Endothelial cell of umbilical vein (primary cell): ENCODE data around the gene MKNK1. TPM values are rescaled to one million over a fixed set of nuclear protein-coding genes. Genes with fewer than 3 reads are reported as not detected.

Source experiments
- BruUV-seq: library from RNA; stranded (reverse); fragments of 400-500 nt; replicated peaks from 2 replicates; lab custom pipeline; 2021; lab: Mats Ljungman, UMichigan
- CTCF ChIA-PET: fragments of 300-600, 350-600 bp; sonication (Branson Sonifier 250); formaldehyde crosslinking; loops from one replicate; lab custom pipeline; 2021; ENCODE audit warnings: antibody characterized with exemption, inconsistent platforms; lab: Charles Lee
- POLR2A ChIA-PET: fragments of 300-600, 350-600 bp; sonication (Branson Sonifier 250); formaldehyde crosslinking; loops from one replicate; lab custom pipeline; 2021; ENCODE audit warnings: antibody characterized with exemption, inconsistent platforms; lab: Charles Lee
- DNase-seq: peaks from one replicate; pipeline ENCODE4 v3.0.0-alpha.2; 2011; ENCODE audit warnings: low read depth, low spot score
- FAIRE-seq: peaks from 2 replicates; lab custom pipeline; 2011; peaks lifted over from hg19 to GRCh38; lab: Jason Lieb, UNC
- H2AFZ ChIP-seq: 2 replicates; pipeline ENCODE4 v1.6.0; 2012; ENCODE audit warnings: low read depth, low read length, control low read depth, inconsistent platforms
- H3K27ac ChIP-seq: 2 replicates; pipeline ENCODE4 v1.5.1; 2011; ENCODE audit warnings: low read depth, mild to moderate bottlenecking, control low read depth, low read length, moderate library complexity; ENCODE audit not compliant: insufficient read depth
- H3K27me3 ChIP-seq, 2 experiments: 2 replicates each; pipeline versions ENCODE4 v1.6.0 to v1.6.1; 2011; ENCODE audit warnings: low read length in 2 of 2, mixed read lengths in 1 of 2; ENCODE audit not compliant: control insufficient read depth in 2 of 2, insufficient read depth in 2 of 2
- H3K36me3 ChIP-seq, 2 experiments: 2 replicates in 1 of 2; 3 replicates in 1 of 2; pipeline ENCODE4 v1.5.1; 2011; ENCODE audit warnings: low read length in 2 of 2, mild to moderate bottlenecking in 1 of 2, moderate library complexity in 1 of 2; ENCODE audit not compliant: control insufficient read depth in 2 of 2, insufficient read depth in 2 of 2; ENCODE audit errors: extremely low read depth in 1 of 2
- H3K4me1 ChIP-seq: 3 replicates; pipeline ENCODE4 v1.5.1; 2011; ENCODE audit warnings: mild to moderate bottlenecking, low read length; ENCODE audit not compliant: control insufficient read depth, insufficient read depth; ENCODE audit errors: extremely low read depth
- H3K4me2 ChIP-seq: 2 replicates; pipeline ENCODE4 v1.6.1; 2011; ENCODE audit warnings: low read length, control low read depth, mixed read lengths; ENCODE audit not compliant: insufficient read depth
- H3K4me3 ChIP-seq, 3 experiments: fragments of 200-600 bp in 1 of 3; sonication (generic), shearing (Covaris generic) in 1 of 3; replicated peaks in 1 of 3; 2 replicates each; pipeline ENCODE4 v1.5.1; 2011 to 2016; ENCODE audit warnings: control low read depth in 3 of 3, low read length in 3 of 3, mild to moderate bottlenecking in 2 of 3, inconsistent platforms in 1 of 3, low read depth in 1 of 3, moderate library complexity in 1 of 3; ENCODE audit not compliant: insufficient read depth in 1 of 3
- H3K79me2 ChIP-seq: 2 replicates; pipeline ENCODE4 v1.6.0; 2012; ENCODE audit warnings: low read length, inconsistent platforms; ENCODE audit not compliant: control insufficient read depth, insufficient read depth
- H3K9ac ChIP-seq: replicated peaks from 2 replicates; pipeline ENCODE3; 2011; ENCODE audit warnings: low read length, control low read depth; ENCODE audit not compliant: insufficient read depth; ENCODE audit errors: extremely low read depth
- H3K9me1 ChIP-seq: replicated peaks from 3 replicates; pipeline ENCODE4 v1.6.0; 2011; ENCODE audit warnings: mild to moderate bottlenecking, low read length; ENCODE audit not compliant: control insufficient read depth, insufficient read depth; ENCODE audit errors: extremely low read depth
- H3K9me3 ChIP-seq: replicated peaks from 2 replicates; pipeline ENCODE4 v1.5.1; 2012; ENCODE audit warnings: low read length, inconsistent platforms; ENCODE audit not compliant: control insufficient read depth, insufficient read depth
- H4K20me1 ChIP-seq: replicated peaks from 2 replicates; pipeline ENCODE3; 2011; ENCODE audit warnings: mild to moderate bottlenecking, low read length; ENCODE audit not compliant: control insufficient read depth, insufficient read depth; ENCODE audit errors: extremely low read depth
- EZH2 ChIP-seq: IDR thresholded peaks from 2 replicates; pipeline ENCODE4 v1.6.1; 2012; ENCODE audit warnings: borderline replicate concordance, low read depth, mild to moderate bottlenecking, moderate library complexity, low read length, inconsistent platforms; ENCODE audit not compliant: severe bottlenecking
- FOS ChIP-seq: IDR thresholded peaks from 2 replicates; pipeline ENCODE4 v1.6.1; 2011; ENCODE audit warnings: mild to moderate bottlenecking, low read length, moderate library complexity, borderline replicate concordance; ENCODE audit not compliant: insufficient read depth
- GATA2 ChIP-seq: IDR thresholded peaks from 2 replicates; pipeline ENCODE4 v1.7.0; 2011; ENCODE audit warnings: low read depth, mild to moderate bottlenecking, moderate library complexity, mixed read lengths, low read length; ENCODE audit not compliant: insufficient read length, insufficient read depth
- JUN ChIP-seq: IDR thresholded peaks from 2 replicates; pipeline ENCODE4 v1.6.1; 2011; ENCODE audit warnings: borderline replicate concordance, low read depth; ENCODE audit not compliant: insufficient read length, insufficient read depth
- MYC ChIP-seq: IDR thresholded peaks from one replicate; pipeline ENCODE4 v1.6.1; 2011; ENCODE audit warnings: mild to moderate bottlenecking, low read depth, low read length
- POLR2A ChIP-seq: IDR thresholded peaks from 2 replicates; pipeline ENCODE4 v1.6.1; 2012; ENCODE audit warnings: low read depth, mild to moderate bottlenecking, control low read depth, low read length
- POLR2AphosphoS5 ChIP-seq: IDR thresholded peaks from 2 replicates; pipeline ENCODE4 v1.6.1; 2012; ENCODE audit warnings: low read depth, mild to moderate bottlenecking, control low read depth, low read length, moderate library complexity; ENCODE audit not compliant: insufficient read depth
- dilution Hi-C: fragments of 300-500 bp; cut with MboI; formaldehyde crosslinking; loops from one replicate; pipeline ENCODE4 v1.15.0; 2019; ENCODE audit warnings: low sequenced_read_pairs; ENCODE audit not compliant: extremely low pct_ligation_motif_present
- intact Hi-C: fragments of 100-400 bp; cut with micrococcal nuclease; formaldehyde crosslinking; loops from one replicate; pipeline ENCODE4 v1.10.0; 2022
- polyA plus RNA-seq, 4 experiments: library from polyadenylated mRNA; depleted of rRNA in 3 of 4; stranded (reverse) in 3 of 4; unstranded in 1 of 4; fragments of >200 nt; gene quantifications; 2 replicates each; pipeline versions ENCODE4 v1.2.1 to v1.2.3, GENCODE V29; 2011 to 2012; ENCODE audit warnings: missing spikeins in 1 of 4
- total RNA-seq: library from RNA; stranded (reverse); gene quantifications from 2 replicates; pipeline ENCODE4 v1.2.3, GENCODE V29; 2021
- TF ChIP-seq, protein P1 (sequence below): IDR thresholded peaks from 2 replicates; pipeline ENCODE4 v1.6.1; 2011; ENCODE audit not compliant: insufficient read depth, insufficient read length
- TF ChIP-seq, protein P2 (sequence below), 2 donors: IDR thresholded peaks; 1 replicate in 1 of 2; 2 replicates in 1 of 2; pipeline ENCODE4 v1.5.1; 2011; ENCODE audit warnings: low read length in 2 of 2, mild to moderate bottlenecking in 2 of 2, moderate library complexity in 2 of 2, control low read depth in 1 of 2, inconsistent platforms in 1 of 2, low read depth in 1 of 2; ENCODE audit not compliant: insufficient read depth in 1 of 2; ENCODE audit errors: extremely low read depth in 1 of 2

The MKNK1 gene
- total and polyA plus RNA-seq, 2 donors (not counting 3 experiments of a cell fraction or from before 2014, with no cell fraction given) = 32.9 to 42.6 TPM

- Histone ChIP-seq H3K9me1 (no peaks in the 10 kb centered on the region), H4K20me1 (no peaks in the 10 kb centered on the region), H3K4me1 (no peaks in the 10 kb centered on the region), H3K79me2 (no peaks in the 10 kb centered on the region), H3K27ac (no peak overlapping the region), H3K4me2 (no peak overlapping the region), H2AFZ (no peak overlapping the region), H3K4me3 (no peak overlapping the region), H3K27me3 (no peaks in the 10 kb centered on the region), H3K9me3 (no peaks in the 10 kb centered on the region), H3K36me3 (peaks cover 0 to 6% of the 10 kb centered on the region in 2 experiments), H3K9ac (no peak overlapping the region)
- FAIRE-seq (no peak), DNase-seq (no peak)
- dilution Hi-C loops = no loop called here
- TF ChIP-seq JUN (no peak), GATA2 (no peak), FOS (no peak), MYC (no peak), POLR2A (no peak), EZH2 (no peak), POLR2AphosphoS5 (no peak)
- TF ChIP-seq, protein P1, sequence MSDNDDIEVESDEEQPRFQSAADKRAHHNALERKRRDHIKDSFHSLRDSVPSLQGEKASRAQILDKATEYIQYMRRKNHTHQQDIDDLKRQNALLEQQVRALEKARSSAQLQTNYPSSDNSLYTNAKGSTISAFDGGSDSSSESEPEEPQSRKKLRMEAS = no peak
- TF ChIP-seq, protein P2, sequence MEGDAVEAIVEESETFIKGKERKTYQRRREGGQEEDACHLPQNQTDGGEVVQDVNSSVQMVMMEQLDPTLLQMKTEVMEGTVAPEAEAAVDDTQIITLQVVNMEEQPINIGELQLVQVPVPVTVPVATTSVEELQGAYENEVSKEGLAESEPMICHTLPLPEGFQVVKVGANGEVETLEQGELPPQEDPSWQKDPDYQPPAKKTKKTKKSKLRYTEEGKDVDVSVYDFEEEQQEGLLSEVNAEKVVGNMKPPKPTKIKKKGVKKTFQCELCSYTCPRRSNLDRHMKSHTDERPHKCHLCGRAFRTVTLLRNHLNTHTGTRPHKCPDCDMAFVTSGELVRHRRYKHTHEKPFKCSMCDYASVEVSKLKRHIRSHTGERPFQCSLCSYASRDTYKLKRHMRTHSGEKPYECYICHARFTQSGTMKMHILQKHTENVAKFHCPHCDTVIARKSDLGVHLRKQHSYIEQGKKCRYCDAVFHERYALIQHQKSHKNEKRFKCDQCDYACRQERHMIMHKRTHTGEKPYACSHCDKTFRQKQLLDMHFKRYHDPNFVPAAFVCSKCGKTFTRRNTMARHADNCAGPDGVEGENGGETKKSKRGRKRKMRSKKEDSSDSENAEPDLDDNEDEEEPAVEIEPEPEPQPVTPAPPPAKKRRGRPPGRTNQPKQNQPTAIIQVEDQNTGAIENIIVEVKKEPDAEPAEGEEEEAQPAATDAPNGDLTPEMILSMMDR (IDR thresholded peaks at IDR 0.05; ENCODE audit: extremely low read depth in 1 of 2, insufficient read depth in 1 of 2, low read depth in 1 of 2, low read length in 2 of 2) = no peak
- intact Hi-C loops = no loop called here
- TSS peak; percentile 40 for BruUV-seq
- ChIA-PET CTCF (no interaction called here), POLR2A (no interaction called here)
Measured at GRCh38 chr1:46557403-46557802, 46.7 kb downstream of the MKNK1 start.
